Mucosa of descending colon (tissue), 3 donors: ENCODE data around the gene ZC4H2. TPM values are rescaled to one million over a fixed set of nuclear protein-coding genes. Genes with fewer than 3 reads are reported as not detected.
A peak's percentile ranks its signal among the peaks of the same experiment; 100 is the strongest.

ENCODE experiments used
- ATAC-seq: fragments of 200-7000 bp; cut with Tn5 transposase; one replicate; pipeline ENCODE4 v1.9.1; 2020; ENCODE audit warnings: mild to moderate bottlenecking, moderate library complexity
- DNase-seq, 3 donors: peaks; one replicate each; pipeline ENCODE4 v3.0.0-alpha.2; 2020
- H3K36me3 ChIP-seq: fragments of 200-600 bp; one replicate; pipeline ENCODE4 v1.8.0; 2021; ENCODE audit warnings: low read depth, mild to moderate bottlenecking
- H3K4me1 ChIP-seq: fragments of 200-600 bp; one replicate; pipeline ENCODE4 v1.8.0; 2021; ENCODE audit warnings: low read depth, mild to moderate bottlenecking
- H3K4me3 ChIP-seq: fragments of 200-600 bp; one replicate; pipeline ENCODE4 v1.8.0; 2021; ENCODE audit warnings: mild to moderate bottlenecking
- H3K9me3 ChIP-seq: fragments of 200-600 bp; one replicate; pipeline ENCODE4 v1.8.0; 2021; ENCODE audit warnings: mild to moderate bottlenecking
- CTCF ChIP-seq: fragments of 200-600 bp; IDR thresholded peaks from one replicate; pipeline ENCODE4 v1.8.0; 2022; ENCODE audit warnings: antibody characterized with exemption, mild to moderate bottlenecking
- intact Hi-C, 2 donors: fragments of 100-400 bp; cut with DNase I in 1 of 2; cut with micrococcal nuclease in 1 of 2; formaldehyde crosslinking; loops; one replicate each; pipeline versions ENCODE4 v1.11.0 to v1.11.1; 2022; cut with DNase I, micrococcal nuclease
- total RNA-seq, 3 donors: library from RNA; stranded (reverse); fragmentation: NEBNext Ultra II Directional in 2 of 3; extraction: Animal tissue kit (Norgen Biotek cat#: 25700) in 2 of 3; gene quantifications; one replicate each; pipeline versions ENCODE4 v1.2.1 to v1.2.4, GENCODE V29; 2021 to 2023
- donor health status: DM: no; HTN: no; CAD: no; lungs with moderate emphysema.
- donor health status: DM: no; HTN: no; CAD: no.
- donor health status: DM: no; HTN: yes; CAD: no.

Gene ZC4H2
- total RNA-seq, 3 donors from 2014 or later, result 7.2 to 15.0 (median 9.6) TPM

- DNase-seq (no peak), ATAC-seq (no peak)
- H3K4me1 ChIP-seq, result no peaks in the 10 kb centered on the region
- TF ChIP-seq CTCF, result no peak
- no peaks in the 10 kb centered on the region for H3K36me3 ChIP-seq
- no peak overlapping the region for H3K4me3 ChIP-seq
- intact Hi-C loops, result no loop called here
- no peaks in the 10 kb centered on the region for H3K9me3 ChIP-seq
Measured at GRCh38 chrX:64994131-64994798, 18.0 kb upstream of the ZC4H2 start.

- no peak for ATAC-seq
Measured at GRCh38 chrX:64977830-64978229, 1.6 kb upstream of the ZC4H2 start.

GRCh38 chrX:64977051-64977450 is 801 bp upstream of the ZC4H2 start:
- Histone ChIP-seq H3K4me3 (no peak overlapping the region), H3K4me1 (no peaks in the 10 kb centered on the region), H3K36me3 (no peaks in the 10 kb centered on the region), H3K9me3 (no peaks in the 10 kb centered on the region)
- DNase-seq (no peak), ATAC-seq (no peak)
- intact Hi-C loops, result no loop called here
- TF ChIP-seq CTCF, result no peak

More at GRCh38 chrX:64977830-64978229, 1.6 kb upstream of the ZC4H2 start:
- no peaks in the 10 kb centered on the region for H3K4me1 ChIP-seq
- H3K9me3 ChIP-seq, result no peaks in the 10 kb centered on the region
- no peak for DNase-seq
- no peak for TF ChIP-seq CTCF
- no peaks in the 10 kb centered on the region for H3K36me3 ChIP-seq
- intact Hi-C loops, result no loop called here
- no peak overlapping the region for H3K4me3 ChIP-seq

GRCh38 chrX:64976673-64977040 is 407 bp upstream of the ZC4H2 start:
- no peak for TF ChIP-seq CTCF
- no peaks in the 10 kb centered on the region for H3K4me1 ChIP-seq
- ATAC-seq (no peak), DNase-seq (no peak)
- no peaks in the 10 kb centered on the region for H3K9me3 ChIP-seq
- no peak overlapping the region for H3K4me3 ChIP-seq
- intact Hi-C loops, result no loop called here
- no peaks in the 10 kb centered on the region for H3K36me3 ChIP-seq

GRCh38 chrX:64975491-64975890 is 759 bp downstream of the ZC4H2 start:
- no peak for TF ChIP-seq CTCF
- no peaks in the 10 kb centered on the region for H3K36me3 ChIP-seq
- peak overlapping the region; percentile 11 for H3K4me3 ChIP-seq
- no peaks in the 10 kb centered on the region for H3K9me3 ChIP-seq
- no peaks in the 10 kb centered on the region for H3K4me1 ChIP-seq
- intact Hi-C loops, result no loop called here
- DNase-seq (peak; percentile 37 to 61 (median 49)), ATAC-seq (peak; percentile 59)

- Histone ChIP-seq H3K9me3 (peaks cover 18% of the 10 kb centered on the region), H3K4me3 (no peak overlapping the region), H3K36me3 (no peaks in the 10 kb centered on the region), H3K4me1 (no peaks in the 10 kb centered on the region)
- DNase-seq, result no peak
- no peak for ATAC-seq
- TF ChIP-seq CTCF, result no peak
- intact Hi-C loops, result no loop called here
Measured at GRCh38 chrX:64925480-64925879, 50.8 kb downstream of the ZC4H2 start.
